Dendritic cell treated with granulocyte-macrophage colony-stimulating factor and Interleukin-4, amounts not matched to agents 40 ng/mL and 50 ng/mL, for 4 days (primary cell): Measurements from ENCODE around the gene PAAF1.
"Not testable (repeated sequence)": the region's sequence is repeated elsewhere in the genome, so short reads cannot be mapped to it uniquely, and the experiment has no call there.

Source experiments
- H3K27ac Mint-ChIP-seq: one replicate; pipeline ENCODE4 v1.8.0; 2022; ENCODE audit warnings: mild to moderate bottlenecking, mixed read lengths
- H3K27me3 Mint-ChIP-seq: one replicate; pipeline ENCODE4 v1.8.0; 2022; ENCODE audit warnings: mild to moderate bottlenecking, mixed read lengths
- H3K36me3 Mint-ChIP-seq: one replicate; pipeline ENCODE4 v1.8.0; 2022; ENCODE audit warnings: low read depth, mixed read lengths
- H3K4me1 Mint-ChIP-seq: one replicate; pipeline ENCODE4 v1.8.0; 2022; ENCODE audit warnings: low read depth, mixed read lengths
- H3K4me3 Mint-ChIP-seq: one replicate; pipeline ENCODE4 v1.8.0; 2022; ENCODE audit warnings: mild to moderate bottlenecking, moderate library complexity, mixed read lengths
- H3K9me3 Mint-ChIP-seq: one replicate; pipeline ENCODE4 v1.8.0; 2022; ENCODE audit warnings: mixed read lengths
- intact Hi-C: fragments of 100-400 bp; cut with micrococcal nuclease; formaldehyde crosslinking; loops from one replicate; pipeline ENCODE4 v1.15.0; 2022

Gene PAAF1

GRCh38 chr11:73902303-73902702 is 25.5 kb downstream of the PAAF1 start:
- peaks cover 4% of the 10 kb centered on the region for H3K4me1 Mint-ChIP-seq
- intact Hi-C loops, result no loop called here
- peaks cover 60% of the 10 kb centered on the region for H3K36me3 Mint-ChIP-seq
- H3K27ac Mint-ChIP-seq, result no peak overlapping the region
- no peak overlapping the region for H3K4me3 Mint-ChIP-seq
- H3K27me3 Mint-ChIP-seq, result no peaks in the 10 kb centered on the region
- no peaks in the 10 kb centered on the region for H3K9me3 Mint-ChIP-seq

GRCh38 chr11:73907191-73907590 is 30.4 kb downstream of the PAAF1 start:
- H3K4me1 Mint-ChIP-seq, result peaks cover 10% of the 10 kb centered on the region
- H3K9me3 Mint-ChIP-seq, result no peaks in the 10 kb centered on the region
- no peaks in the 10 kb centered on the region for H3K27me3 Mint-ChIP-seq
- H3K36me3 Mint-ChIP-seq, result peaks cover 57% of the 10 kb centered on the region
- intact Hi-C loops, result no loop called here
- no peak overlapping the region for H3K4me3 Mint-ChIP-seq
- no peak overlapping the region for H3K27ac Mint-ChIP-seq

- Mint-ChIP-seq H3K27me3 (no peaks in the 10 kb centered on the region), H3K36me3 (peaks cover 82% of the 10 kb centered on the region), H3K4me1 (peaks cover 17% of the 10 kb centered on the region), H3K4me3 (no peak overlapping the region), H3K27ac (no peak overlapping the region), H3K9me3 (no peaks in the 10 kb centered on the region)
- intact Hi-C loops, result no loop called here
These were observed 35.2 kb downstream of the PAAF1 start for GRCh38 chr11:73912026-73912425.

- Mint-ChIP-seq H3K27ac (no peak overlapping the region), H3K36me3 (peaks cover 87% of the 10 kb centered on the region), H3K27me3 (no peaks in the 10 kb centered on the region), H3K4me1 (peaks cover 19% of the 10 kb centered on the region), H3K9me3 (no peaks in the 10 kb centered on the region), H3K4me3 (no peak overlapping the region)
- intact Hi-C loops, result no loop called here
These were observed 36.7 kb downstream of the PAAF1 start for GRCh38 chr11:73913472-73913871.

- H3K4me1 Mint-ChIP-seq, result peaks cover 19% of the 10 kb centered on the region
- H3K9me3 Mint-ChIP-seq, result no peaks in the 10 kb centered on the region
- no peak overlapping the region for H3K27ac Mint-ChIP-seq
- no peaks in the 10 kb centered on the region for H3K27me3 Mint-ChIP-seq
- peaks cover 91% of the 10 kb centered on the region for H3K36me3 Mint-ChIP-seq
- intact Hi-C loops, result no loop called here
- no peak overlapping the region for H3K4me3 Mint-ChIP-seq
These were observed 37.5 kb downstream of the PAAF1 start for GRCh38 chr11:73914284-73914683.

GRCh38 chr11:73916435-73916834 is 39.6 kb downstream of the PAAF1 start:
- Mint-ChIP-seq H3K36me3 (peaks cover 87% of the 10 kb centered on the region), H3K27ac (no peak overlapping the region), H3K9me3 (no peaks in the 10 kb centered on the region), H3K27me3 (no peaks in the 10 kb centered on the region), H3K4me3 (no peak overlapping the region), H3K4me1 (peaks cover 19% of the 10 kb centered on the region)
- intact Hi-C loops, result no loop called here

- Mint-ChIP-seq H3K9me3 (no peaks in the 10 kb centered on the region), H3K4me3 (no peak overlapping the region), H3K36me3 (peaks cover 79% of the 10 kb centered on the region), H3K27ac (no peak overlapping the region), H3K27me3 (no peaks in the 10 kb centered on the region), H3K4me1 (peaks cover 12% of the 10 kb centered on the region)
- intact Hi-C loops, result no loop called here
These were observed 44.4 kb downstream of the PAAF1 start for GRCh38 chr11:73921180-73921579.

- no peak overlapping the region for H3K4me3 Mint-ChIP-seq
- H3K27me3 Mint-ChIP-seq, result no peaks in the 10 kb centered on the region
- intact Hi-C loops, result no loop called here
- H3K9me3 Mint-ChIP-seq, result no peaks in the 10 kb centered on the region
- H3K36me3 Mint-ChIP-seq, result peaks cover 89% of the 10 kb centered on the region
- H3K4me1 Mint-ChIP-seq, result no peaks in the 10 kb centered on the region
- H3K27ac Mint-ChIP-seq, result no peak overlapping the region
These were observed 52.6 kb downstream of the PAAF1 start for GRCh38 chr11:73929388-73929787.

GRCh38 chr11:73931039-73931645 is 54.3 kb downstream of the PAAF1 start:
- intact Hi-C loops, result no loop called here
- Mint-ChIP-seq H3K9me3 (no peaks in the 10 kb centered on the region), H3K27ac (no peak overlapping the region), H3K4me1 (no peaks in the 10 kb centered on the region), H3K36me3 (peaks cover 77% of the 10 kb centered on the region), H3K27me3 (no peaks in the 10 kb centered on the region), H3K4me3 (no peak overlapping the region)

- H3K36me3 Mint-ChIP-seq, result peaks cover 72% of the 10 kb centered on the region
- H3K27ac Mint-ChIP-seq, result no peak overlapping the region
- no peaks in the 10 kb centered on the region for H3K4me1 Mint-ChIP-seq
- H3K4me3 Mint-ChIP-seq, result no peak overlapping the region
- H3K9me3 Mint-ChIP-seq, result no peaks in the 10 kb centered on the region
- intact Hi-C loops, result no loop called here
- H3K27me3 Mint-ChIP-seq, result no peaks in the 10 kb centered on the region
These were observed 55.2 kb downstream of the PAAF1 start for GRCh38 chr11:73931951-73932350.

GRCh38 chr11:73932781-73933180 is 56.0 kb downstream of the PAAF1 start:
- Mint-ChIP-seq H3K9me3 (no peaks in the 10 kb centered on the region), H3K4me3 (no peak overlapping the region), H3K36me3 (peaks cover 70% of the 10 kb centered on the region), H3K4me1 (no peaks in the 10 kb centered on the region), H3K27ac (no peak overlapping the region), H3K27me3 (no peaks in the 10 kb centered on the region)
- intact Hi-C loops, result no loop called here

- H3K4me1 Mint-ChIP-seq, H3K4me3 Mint-ChIP-seq, H3K27ac Mint-ChIP-seq, H3K27me3 Mint-ChIP-seq, intact Hi-C loops: not testable (repeated sequence)
- Mint-ChIP-seq H3K9me3 (peaks cover 15% of the 10 kb centered on the region), H3K36me3 (peaks cover 41% of the 10 kb centered on the region)
These were observed 59.2 kb downstream of the PAAF1 start for GRCh38 chr11:73936047-73936446.

- Mint-ChIP-seq H3K4me1 (no peaks in the 10 kb centered on the region), H3K27me3 (no peaks in the 10 kb centered on the region), H3K36me3 (peaks cover 22% of the 10 kb centered on the region), H3K9me3 (peaks cover 26% of the 10 kb centered on the region), H3K4me3 (no peak overlapping the region), H3K27ac (no peak overlapping the region)
- intact Hi-C loops, result no loop called here
These were observed 62.3 kb downstream of the PAAF1 start for GRCh38 chr11:73939096-73939495.

GRCh38 chr11:73940801-73941570 is 64.2 kb downstream of the PAAF1 start:
- Mint-ChIP-seq H3K27ac (no peak overlapping the region), H3K36me3 (peaks cover 17% of the 10 kb centered on the region), H3K27me3 (no peaks in the 10 kb centered on the region), H3K9me3 (peaks cover 26% of the 10 kb centered on the region), H3K4me3 (no peak overlapping the region), H3K4me1 (peaks cover 5% of the 10 kb centered on the region)
- intact Hi-C loops, result no loop called here

GRCh38 chr11:73942010-73942409 is 65.2 kb downstream of the PAAF1 start:
- Mint-ChIP-seq H3K36me3 (peaks cover 13% of the 10 kb centered on the region), H3K4me3 (no peak overlapping the region), H3K27me3 (no peaks in the 10 kb centered on the region), H3K4me1 (peaks cover 5% of the 10 kb centered on the region), H3K27ac (no peak overlapping the region), H3K9me3 (peaks cover 26% of the 10 kb centered on the region)
- intact Hi-C loops, result no loop called here
